Measurements from ENCODE around the gene P2RY6.

- no peak for TF ChIP-seq EZH2 (IDR thresholded peaks at IDR 0.05; ENCODE audit: borderline replicate concordance, low read depth, low read length, severe bottlenecking)
- TF ChIP-seq, protein P1, sequence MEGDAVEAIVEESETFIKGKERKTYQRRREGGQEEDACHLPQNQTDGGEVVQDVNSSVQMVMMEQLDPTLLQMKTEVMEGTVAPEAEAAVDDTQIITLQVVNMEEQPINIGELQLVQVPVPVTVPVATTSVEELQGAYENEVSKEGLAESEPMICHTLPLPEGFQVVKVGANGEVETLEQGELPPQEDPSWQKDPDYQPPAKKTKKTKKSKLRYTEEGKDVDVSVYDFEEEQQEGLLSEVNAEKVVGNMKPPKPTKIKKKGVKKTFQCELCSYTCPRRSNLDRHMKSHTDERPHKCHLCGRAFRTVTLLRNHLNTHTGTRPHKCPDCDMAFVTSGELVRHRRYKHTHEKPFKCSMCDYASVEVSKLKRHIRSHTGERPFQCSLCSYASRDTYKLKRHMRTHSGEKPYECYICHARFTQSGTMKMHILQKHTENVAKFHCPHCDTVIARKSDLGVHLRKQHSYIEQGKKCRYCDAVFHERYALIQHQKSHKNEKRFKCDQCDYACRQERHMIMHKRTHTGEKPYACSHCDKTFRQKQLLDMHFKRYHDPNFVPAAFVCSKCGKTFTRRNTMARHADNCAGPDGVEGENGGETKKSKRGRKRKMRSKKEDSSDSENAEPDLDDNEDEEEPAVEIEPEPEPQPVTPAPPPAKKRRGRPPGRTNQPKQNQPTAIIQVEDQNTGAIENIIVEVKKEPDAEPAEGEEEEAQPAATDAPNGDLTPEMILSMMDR (IDR thresholded peaks at IDR 0.05; ENCODE audit: borderline replicate concordance, extremely low read depth, low read length, poor library complexity, severe bottlenecking) = no peak
Observed at GRCh38 chr11:73333173-73333572, 61.0 kb downstream of the P2RY6 start.

Measured in DND-41 (cell line).